Jurkat, Clone E6-1 (cell line): ENCODE data around the gene SRGAP2. TPM values are rescaled to one million over a fixed set of nuclear protein-coding genes. Genes with fewer than 3 reads are reported as not detected.
"Not testable (repeated sequence)": the region's sequence is repeated elsewhere in the genome, so short reads cannot be mapped to it uniquely, and the experiment has no call there.

Experiments used
- DNase-seq: peaks from one replicate; pipeline ENCODE4 v3.0.0-alpha.2; 2011; ENCODE audit warnings: low read depth, low spot score
- H3K4me3 ChIP-seq: 2 replicates; pipeline ENCODE4 v1.5.1; 2011; ENCODE audit warnings: mild to moderate bottlenecking, low read length, control low read depth, moderate library complexity
- polyA plus RNA-seq: library from polyadenylated mRNA; unstranded; fragments of >200 nt; gene quantifications from one replicate; pipeline ENCODE4 v1.2.1, GENCODE V29; 2012; ENCODE audit warnings: missing spikeins; ENCODE audit not compliant: insufficient read length, insufficient read depth

The SRGAP2 gene
- polyA plus RNA-seq = 19.5 TPM

- H3K4me3 ChIP-seq = peak within 1 kb of the TSS; percentile 51
- not testable (repeated sequence) for DNase-seq
Measured at GRCh38 chr1:206203364-206204158, at the start of gene SRGAP2. TSS of gene SRGAP2 (plus strand) at chr1:206203541. CDS start at chr1:206205971, 2,430 bp downstream.

- DNase-seq, H3K4me3 ChIP-seq: not testable (repeated sequence)
Measured at GRCh38 chr1:206167350-206168029, 35.9 kb upstream of the SRGAP2 start.

- H3K4me3 ChIP-seq, DNase-seq: not testable (repeated sequence)
Measured at GRCh38 chr1:206169794-206170193, 33.5 kb upstream of the SRGAP2 start.

- not testable (repeated sequence) for DNase-seq, H3K4me3 ChIP-seq
Measured at GRCh38 chr1:206173110-206173719, 30.1 kb upstream of the SRGAP2 start.

- not testable (repeated sequence) for DNase-seq
Measured at GRCh38 chr1:206174182-206174868, 29.0 kb upstream of the SRGAP2 start.

GRCh38 chr1:206175459-206176113, 27.8 kb upstream of the SRGAP2 start:
- DNase-seq, H3K4me3 ChIP-seq: not testable (repeated sequence)

More at GRCh38 chr1:206174182-206174868, 29.0 kb upstream of the SRGAP2 start:
- H3K4me3 ChIP-seq = not testable (repeated sequence)

- not testable (repeated sequence) for DNase-seq, H3K4me3 ChIP-seq
Measured at GRCh38 chr1:206176114-206176502, 27.2 kb upstream of the SRGAP2 start.

- not testable (repeated sequence) for H3K4me3 ChIP-seq, DNase-seq
Measured at GRCh38 chr1:206178061-206178989, 25.0 kb upstream of the SRGAP2 start.

GRCh38 chr1:206179666-206180065, 23.7 kb upstream of the SRGAP2 start:
- not testable (repeated sequence) for H3K4me3 ChIP-seq, DNase-seq

GRCh38 chr1:206182368-206183317, 20.7 kb upstream of the SRGAP2 start:
- not testable (repeated sequence) for DNase-seq, H3K4me3 ChIP-seq

- not testable (repeated sequence) for DNase-seq, H3K4me3 ChIP-seq
Measured at GRCh38 chr1:206183788-206184187, 19.6 kb upstream of the SRGAP2 start.

GRCh38 chr1:206185778-206186177, 17.6 kb upstream of the SRGAP2 start:
- not testable (repeated sequence) for H3K4me3 ChIP-seq, DNase-seq

- H3K4me3 ChIP-seq, DNase-seq: not testable (repeated sequence)
Measured at GRCh38 chr1:206186826-206187225, 16.5 kb upstream of the SRGAP2 start.

- not testable (repeated sequence) for H3K4me3 ChIP-seq, DNase-seq
Measured at GRCh38 chr1:206195182-206195581, 8.2 kb upstream of the SRGAP2 start.

GRCh38 chr1:206196748-206197424, 6.5 kb upstream of the SRGAP2 start:
- DNase-seq, H3K4me3 ChIP-seq: not testable (repeated sequence)

- peak within 1 kb of the TSS; percentile 51 for H3K4me3 ChIP-seq
- DNase-seq = peak; percentile 99
Measured at GRCh38 chr1:206202789-206203363, 465 bp upstream of the SRGAP2 start, which contains the start of gene FAM72A. TSS of gene FAM72A (minus strand) at chr1:206202839. CDS start at chr1:206202025, 814 bp downstream.
